Neural progenitor cell (in vitro differentiated cells): ENCODE measurements around the gene ZGPAT. TPM values are rescaled to one million over a fixed set of nuclear protein-coding genes. Genes with fewer than 3 reads are reported as not detected.

Experiments used
- DNase-seq: peaks from one replicate; pipeline ENCODE4 v3.0.0-alpha.2; 2016; ENCODE audit warnings: low spot score
- H2AFZ ChIP-seq: fragments of 200-600 bp; sonication (generic); replicated peaks from 2 replicates; pipeline ENCODE4 v1.6.1; 2016; ENCODE audit warnings: antibody characterized with exemption
- H3F3A ChIP-seq: fragments of 200-600 bp; sonication (generic); 2 replicates; pipeline ENCODE4 v1.6.1; 2016; ENCODE audit warnings: antibody characterized with exemption, low read depth
- H3K27ac ChIP-seq: fragments of 200-600 bp; sonication (generic); 2 replicates; pipeline ENCODE4 v1.5.1; 2016; ENCODE audit warnings: mild to moderate bottlenecking
- H3K27me3 ChIP-seq: fragments of 200-600 bp; sonication (generic); 2 replicates; pipeline ENCODE4 v1.6.1; 2016; ENCODE audit warnings: mild to moderate bottlenecking, moderate library complexity
- H3K36me3 ChIP-seq: fragments of 200-600 bp; sonication (generic); 2 replicates; pipeline ENCODE4 v1.5.1; 2016
- H3K4me1 ChIP-seq: fragments of 200-600 bp; sonication (generic); 2 replicates; pipeline ENCODE4 v1.6.1; 2016; ENCODE audit warnings: mixed run types
- H3K4me2 ChIP-seq: fragments of 200-600 bp; sonication (generic); 2 replicates; pipeline ENCODE4 v1.6.1; 2016
- H3K4me3 ChIP-seq: fragments of 200-600 bp; sonication (generic); 2 replicates; pipeline ENCODE4 v1.5.1; 2016
- H3K79me2 ChIP-seq: fragments of 200-600 bp; sonication (generic); 2 replicates; pipeline ENCODE4 v1.6.1; 2016; ENCODE audit warnings: low read depth
- H3K9ac ChIP-seq: fragments of 200-600 bp; sonication (generic); 2 replicates; pipeline ENCODE4 v1.6.1; 2016
- H3K9me3 ChIP-seq: fragments of 200-600 bp; sonication (generic); 2 replicates; pipeline ENCODE4 v1.5.1; 2016; ENCODE audit warnings: low read depth
- H4K20me1 ChIP-seq: fragments of 200-600 bp; sonication (generic); 2 replicates; pipeline ENCODE4 v1.6.1; 2016; ENCODE audit warnings: low read depth
- H3K27ac Mint-ChIP-seq: 3 replicates; pipeline ENCODE4 v1.8.0; 2021; ENCODE audit warnings: mixed read lengths
- H3K27me3 Mint-ChIP-seq: 2 replicates; pipeline ENCODE4 v1.8.0; 2022; ENCODE audit warnings: low read depth, mild to moderate bottlenecking, inconsistent platforms, moderate library complexity, mixed read lengths; ENCODE audit not compliant: insufficient read depth
- H3K36me3 Mint-ChIP-seq: 3 replicates; pipeline ENCODE4 v1.8.0; 2021; ENCODE audit warnings: mixed read lengths
- H3K4me1 Mint-ChIP-seq: 3 replicates; pipeline ENCODE4 v1.8.0; 2021; ENCODE audit warnings: mixed read lengths
- H3K4me3 Mint-ChIP-seq: 3 replicates; pipeline ENCODE4 v1.8.0; 2021; ENCODE audit warnings: mild to moderate bottlenecking, moderate library complexity, mixed read lengths
- H3K9me3 Mint-ChIP-seq: 3 replicates; pipeline ENCODE4 v1.8.0; 2020; ENCODE audit warnings: mixed read lengths
- EZH2 ChIP-seq: fragments of 200-600 bp; sonication (generic); IDR thresholded peaks from 2 replicates; pipeline ENCODE4 v1.6.1; 2017; ENCODE audit warnings: antibody characterized with exemption, mild to moderate bottlenecking, moderate library complexity
- EZH2phosphoT487 ChIP-seq: fragments of 200-600 bp; sonication (generic); IDR thresholded peaks from 2 replicates; pipeline ENCODE4 v1.6.1; 2017; ENCODE audit warnings: antibody characterized with exemption
- total RNA-seq: library from RNA; depleted of rRNA; stranded (reverse); fragments of >200 nt; gene quantifications from 2 replicates; pipeline ENCODE4 v1.2.3, GENCODE V29; 2015; ENCODE audit warnings: low replicate concordance
- TF ChIP-seq, protein P1 (sequence below): fragments of 200-600 bp; sonication (generic); IDR thresholded peaks from 2 replicates; pipeline ENCODE4 v1.5.1; 2017; ENCODE audit warnings: antibody characterized with exemption, mild to moderate bottlenecking

Gene ZGPAT
- total RNA-seq, 1 donor from 2014 or later = 8.2 TPM

DNA sequence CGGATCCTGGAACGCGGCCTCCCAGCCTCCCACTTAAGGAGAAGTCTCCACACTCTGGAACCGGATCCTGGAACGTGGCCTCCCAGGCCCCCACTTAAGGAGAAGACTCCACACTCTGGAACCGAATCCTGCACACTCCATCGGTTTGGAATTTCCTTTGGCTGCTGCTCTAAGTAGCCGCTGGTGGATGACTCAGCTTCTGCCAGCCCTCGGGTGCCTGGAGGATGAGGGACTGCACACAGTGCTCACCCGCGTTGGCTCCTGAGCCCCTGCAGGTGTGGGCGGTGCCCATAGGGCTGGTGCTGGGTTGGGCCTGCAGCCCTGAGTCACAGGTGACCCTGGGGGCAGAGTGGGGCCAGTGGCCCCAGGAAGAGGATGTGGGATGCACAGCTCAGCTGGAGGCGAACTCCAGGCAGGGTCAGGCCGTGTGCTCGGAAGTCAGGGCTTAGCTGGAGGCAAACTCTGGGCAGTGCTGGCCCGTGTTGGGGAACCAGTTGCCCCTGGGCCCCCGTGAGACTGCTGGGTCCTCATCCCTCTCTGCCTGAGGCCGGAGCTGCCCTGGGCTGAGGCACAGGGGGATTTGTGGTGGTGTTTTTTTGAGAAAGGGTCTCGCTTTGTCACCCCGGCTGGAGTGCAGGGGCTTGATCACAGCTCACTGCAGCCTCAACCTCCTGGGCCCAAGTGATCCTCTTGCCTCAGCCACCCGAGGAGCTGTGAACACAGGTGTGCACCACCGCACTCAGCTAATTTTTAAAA lies 25.3 kb upstream of the ZGPAT start:
- no peaks in the 10 kb centered on the region for H3K9me3 ChIP-seq
- H3K4me1 ChIP-seq = no peaks in the 10 kb centered on the region
- TF ChIP-seq EZH2phosphoT487 (no peak), EZH2 (no peak)
- TF ChIP-seq, protein P1, sequence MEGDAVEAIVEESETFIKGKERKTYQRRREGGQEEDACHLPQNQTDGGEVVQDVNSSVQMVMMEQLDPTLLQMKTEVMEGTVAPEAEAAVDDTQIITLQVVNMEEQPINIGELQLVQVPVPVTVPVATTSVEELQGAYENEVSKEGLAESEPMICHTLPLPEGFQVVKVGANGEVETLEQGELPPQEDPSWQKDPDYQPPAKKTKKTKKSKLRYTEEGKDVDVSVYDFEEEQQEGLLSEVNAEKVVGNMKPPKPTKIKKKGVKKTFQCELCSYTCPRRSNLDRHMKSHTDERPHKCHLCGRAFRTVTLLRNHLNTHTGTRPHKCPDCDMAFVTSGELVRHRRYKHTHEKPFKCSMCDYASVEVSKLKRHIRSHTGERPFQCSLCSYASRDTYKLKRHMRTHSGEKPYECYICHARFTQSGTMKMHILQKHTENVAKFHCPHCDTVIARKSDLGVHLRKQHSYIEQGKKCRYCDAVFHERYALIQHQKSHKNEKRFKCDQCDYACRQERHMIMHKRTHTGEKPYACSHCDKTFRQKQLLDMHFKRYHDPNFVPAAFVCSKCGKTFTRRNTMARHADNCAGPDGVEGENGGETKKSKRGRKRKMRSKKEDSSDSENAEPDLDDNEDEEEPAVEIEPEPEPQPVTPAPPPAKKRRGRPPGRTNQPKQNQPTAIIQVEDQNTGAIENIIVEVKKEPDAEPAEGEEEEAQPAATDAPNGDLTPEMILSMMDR = no peak
- Mint-ChIP-seq H3K9me3 (no peaks in the 10 kb centered on the region), H3K27me3 (peaks cover 2% of the 10 kb centered on the region), H3K36me3 (peaks cover 2% of the 10 kb centered on the region), H3K27ac (no peak overlapping the region), H3K4me3 (no peak overlapping the region), H3K4me1 (peaks cover 3% of the 10 kb centered on the region)
- peak overlapping the region; percentile 4 for H3K9ac ChIP-seq
- H3K27me3 ChIP-seq = no peaks in the 10 kb centered on the region
- no peak overlapping the region for H2AFZ ChIP-seq
- H3K36me3 ChIP-seq = no peaks in the 10 kb centered on the region
- no peak overlapping the region for H3K27ac ChIP-seq
- no peak overlapping the region for H3K4me2 ChIP-seq
- no peaks in the 10 kb centered on the region for H3F3A ChIP-seq
- DNase-seq = no peak
- no peaks in the 10 kb centered on the region for H3K79me2 ChIP-seq
- H3K4me3 ChIP-seq = no peak overlapping the region
- H4K20me1 ChIP-seq = no peaks in the 10 kb centered on the region

DNA sequence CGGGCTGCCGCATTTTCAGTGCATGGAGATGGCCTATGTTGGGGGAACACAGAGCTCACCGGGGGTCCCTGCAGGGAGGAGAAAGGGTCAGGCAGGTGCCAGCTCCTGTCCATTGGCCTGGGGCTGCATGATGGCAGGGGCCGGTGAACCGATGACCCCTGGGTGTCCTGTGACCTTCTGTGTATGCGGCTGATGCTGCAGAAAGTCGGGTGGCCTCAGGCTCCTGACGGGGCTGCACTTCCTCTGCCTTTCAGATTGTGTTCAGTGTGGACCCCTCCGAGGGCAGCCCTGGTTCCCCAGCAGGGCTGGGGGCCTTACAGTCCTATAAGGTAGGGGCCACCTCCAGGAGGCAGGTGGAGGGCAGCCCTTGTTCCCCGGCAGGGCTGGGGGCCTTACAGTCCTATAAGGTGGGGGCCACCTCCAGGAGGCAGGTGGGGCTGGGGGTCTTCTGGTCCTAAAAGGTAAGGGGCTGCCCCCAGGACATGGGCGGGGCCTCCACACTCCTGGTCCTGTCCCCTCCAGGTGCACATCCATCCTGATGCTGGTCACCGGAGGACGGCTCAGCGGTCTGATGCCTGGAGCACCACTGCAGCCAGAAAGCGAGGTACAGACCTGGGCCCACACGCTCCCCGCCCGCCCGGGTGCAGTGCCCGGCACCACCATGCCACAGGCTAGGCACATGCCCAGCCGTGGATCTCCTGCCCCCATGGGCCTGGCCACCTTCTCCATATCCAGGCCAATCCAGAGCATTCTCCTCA lies 22.4 kb upstream of the ZGPAT start:
- no peak overlapping the region for H3K4me3 ChIP-seq
- no peak overlapping the region for H3K4me2 ChIP-seq
- peaks cover 2% of the 10 kb centered on the region for H3K27me3 Mint-ChIP-seq
- no peaks in the 10 kb centered on the region for H4K20me1 ChIP-seq
- H3K36me3 ChIP-seq = no peaks in the 10 kb centered on the region
- H3K4me1 Mint-ChIP-seq = peaks cover 3% of the 10 kb centered on the region
- no peaks in the 10 kb centered on the region for H3F3A ChIP-seq
- H3K9me3 Mint-ChIP-seq = no peaks in the 10 kb centered on the region
- H2AFZ ChIP-seq = no peak overlapping the region
- no peaks in the 10 kb centered on the region for H3K27me3 ChIP-seq
- H3K36me3 Mint-ChIP-seq = no peaks in the 10 kb centered on the region
- no peaks in the 10 kb centered on the region for H3K9me3 ChIP-seq
- no peaks in the 10 kb centered on the region for H3K79me2 ChIP-seq
- H3K27ac Mint-ChIP-seq = peak overlapping the region; percentile 50
- no peak overlapping the region for H3K27ac ChIP-seq
- no peaks in the 10 kb centered on the region for H3K4me1 ChIP-seq
- DNase-seq = no peak
- H3K4me3 Mint-ChIP-seq = no peak overlapping the region
- TF ChIP-seq, protein P1 = no peak
- no peak for TF ChIP-seq EZH2phosphoT487
- TF ChIP-seq EZH2 = no peak
- H3K9ac ChIP-seq = no peak overlapping the region

DNA sequence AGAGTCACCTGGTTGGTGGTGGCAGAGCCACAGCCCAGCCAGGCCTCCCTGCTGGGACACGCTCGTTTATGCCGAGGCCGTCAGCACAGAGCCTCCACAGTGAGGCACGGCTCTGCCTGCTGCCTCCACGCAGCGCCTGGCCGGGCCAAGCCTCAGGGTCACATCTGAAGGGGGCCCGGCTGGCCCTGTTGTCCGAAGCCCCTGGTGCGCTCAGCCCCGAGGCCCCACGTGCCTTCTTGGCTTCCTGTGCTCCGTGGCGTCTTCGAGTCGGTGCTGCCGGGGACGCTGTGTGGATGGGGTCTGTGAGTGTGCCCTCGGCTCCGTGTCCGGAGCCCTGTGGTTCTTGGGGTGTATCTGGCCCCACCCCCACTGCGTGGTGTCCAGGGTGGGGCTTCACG lies 21.7 kb upstream of the ZGPAT start:
- Mint-ChIP-seq H3K4me1 (peaks cover 3% of the 10 kb centered on the region), H3K9me3 (no peaks in the 10 kb centered on the region), H3K36me3 (no peaks in the 10 kb centered on the region), H3K4me3 (no peak overlapping the region), H3K27me3 (peaks cover 2% of the 10 kb centered on the region), H3K27ac (no peak overlapping the region)
- Histone ChIP-seq H4K20me1 (no peaks in the 10 kb centered on the region), H2AFZ (no peak overlapping the region), H3K27me3 (no peaks in the 10 kb centered on the region), H3K27ac (peak overlapping the region; percentile 58), H3K9ac (no peak overlapping the region), H3K9me3 (no peaks in the 10 kb centered on the region), H3F3A (no peaks in the 10 kb centered on the region), H3K79me2 (no peaks in the 10 kb centered on the region), H3K4me1 (no peaks in the 10 kb centered on the region), H3K4me2 (no peak overlapping the region), H3K4me3 (no peak overlapping the region), H3K36me3 (no peaks in the 10 kb centered on the region)
- no peak for DNase-seq
- TF ChIP-seq, protein P1 = no peak
- TF ChIP-seq EZH2 (no peak), EZH2phosphoT487 (no peak)
